K562 (cell line): Measurements from ENCODE around the gene RHBG.

Experiments
- FOXM1 ChIP-seq, 2 experiments: fragments of 450-650 bp in 1 of 2; sonication (generic) in 1 of 2; formaldehyde crosslinking in 1 of 2; IDR thresholded peaks; 2 replicates each; pipeline versions ENCODE4 v1.6.1 to v1.9.0; 2017 to 2022; ENCODE audit warnings: low read depth in 2 of 2, mild to moderate bottlenecking in 2 of 2, missing genetic modification reagents in 1 of 2, moderate library complexity in 1 of 2
- MAZ ChIP-seq, 2 experiments: fragments of 450-650 bp in 1 of 2; sonication (generic) in 1 of 2; formaldehyde crosslinking; IDR thresholded peaks in 1 of 2; conservative IDR thresholded peaks in 1 of 2; 2 replicates each; pipeline versions ENCODE4 v1.4.0 to v1.5.0; 2020; ENCODE audit warnings: mild to moderate bottlenecking in 1 of 2, missing genetic modification reagents in 1 of 2
- POLR2A ChIP-seq: fragments of 450-650 bp; conservative IDR thresholded peaks from 2 replicates; pipeline ENCODE4 v1.6.1; 2016
- ZNF592 ChIP-seq: fragments of 450-650 bp; IDR thresholded peaks from 2 replicates; pipeline ENCODE4 v1.6.1; 2017; ENCODE audit warnings: antibody characterized with exemption, mild to moderate bottlenecking
- ZNF695 ChIP-seq: fragments of 450-650 bp; formaldehyde crosslinking; IDR thresholded peaks from 2 replicates; pipeline ENCODE4 v1.4.0; 2020; ENCODE audit warnings: mild to moderate bottlenecking, moderate library complexity
- TF ChIP-seq, protein P1 (sequence below): fragments of 250-450 bp; sonication (Bioruptor Pico); IDR thresholded peaks from 2 replicates; pipeline ENCODE4 v1.5.1; 2021; ENCODE audit warnings: mild to moderate bottlenecking

- TF ChIP-seq MAZ (CRISPR knock-in tag; conservative IDR thresholded peaks at IDR 0.05 in 1 of 2, IDR thresholded peaks at IDR 0.05 in 1 of 2) (no peak), ZNF695 (CRISPR knock-in tag) (no peak), ZNF592 (no peak), POLR2A (no peak), FOXM1 (IDR thresholded peaks at IDR 0.05; ENCODE audit: low read depth) (no peak), FOXM1 (CRISPR knock-in tag; IDR thresholded peaks at IDR 0.05; ENCODE audit: low read depth) (no peak)
- TF ChIP-seq, protein P1, sequence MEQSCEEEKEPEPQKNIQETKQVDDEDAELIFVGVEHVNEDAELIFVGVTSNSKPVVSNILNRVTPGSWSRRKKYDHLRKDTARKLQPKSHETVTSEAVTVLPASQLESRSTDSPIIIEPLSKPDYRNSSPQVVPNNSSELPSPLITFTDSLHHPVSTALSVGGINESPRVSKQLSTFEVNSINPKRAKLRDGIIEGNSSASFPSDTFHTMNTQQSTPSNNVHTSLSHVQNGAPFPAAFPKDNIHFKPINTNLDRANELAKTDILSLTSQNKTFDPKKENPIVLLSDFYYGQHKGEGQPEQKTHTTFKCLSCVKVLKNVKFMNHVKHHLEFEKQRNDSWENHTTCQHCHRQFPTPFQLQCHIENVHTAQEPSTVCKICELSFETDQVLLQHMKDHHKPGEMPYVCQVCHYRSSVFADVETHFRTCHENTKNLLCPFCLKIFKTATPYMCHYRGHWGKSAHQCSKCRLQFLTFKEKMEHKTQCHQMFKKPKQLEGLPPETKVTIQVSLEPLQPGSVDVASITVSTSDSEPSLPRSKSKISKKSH (CRISPR knock-in tag), result no peak
Observed at GRCh38 chr1:156386134-156386901, 17.3 kb downstream of the RHBG start.
